ENCODE results near the gene EFS.

The EFS gene

GRCh38 chr14:23378612-23379220 is 13.7 kb upstream of the EFS start:
- TF ChIP-seq EZH2 (IDR thresholded peaks at IDR 0.05; ENCODE audit: borderline replicate concordance, low read depth, low read length, severe bottlenecking) (no peak), CTCF (IDR thresholded peaks at IDR 0.05; ENCODE audit: borderline replicate concordance, extremely low read depth, low read length, poor library complexity, severe bottlenecking) (no peak)
- H3K4me2 ChIP-seq (ENCODE audit: insufficient read depth, low read length): no peak overlapping the region
- no peak for ATAC-seq (ENCODE audit: insufficient read depth, low read depth)

GRCh38 chr14:23377573-23378563 is 12.9 kb upstream of the EFS start:
- H3K36me3 ChIP-seq (ENCODE audit: insufficient read depth, low read length): no peaks in the 10 kb centered on the region
- DNase-seq (no peak), ATAC-seq (ENCODE audit: insufficient read depth, low read depth) (no peak)
- no peaks in the 10 kb centered on the region for H3K4me1 ChIP-seq (ENCODE audit: insufficient read depth, low read length)
- no peak overlapping the region for H3K27ac ChIP-seq (ENCODE audit: low read length)
- H3K9me3 ChIP-seq (ENCODE audit: insufficient read depth, low read length, severe bottlenecking): no peaks in the 10 kb centered on the region
- H3K4me2 ChIP-seq (ENCODE audit: insufficient read depth, low read length): no peak overlapping the region
- no peak overlapping the region for H3K4me3 ChIP-seq (ENCODE audit: low read depth in 1 of 2, low read length in 2 of 2)
- TF ChIP-seq CTCF (IDR thresholded peaks at IDR 0.05; ENCODE audit: borderline replicate concordance, extremely low read depth, low read length, poor library complexity, severe bottlenecking) (no peak), EZH2 (IDR thresholded peaks at IDR 0.05; ENCODE audit: borderline replicate concordance, low read depth, low read length, severe bottlenecking) (no peak)
- no peak overlapping the region for H2AFZ ChIP-seq (ENCODE audit: low read depth, low read length)
- H3K79me2 ChIP-seq (ENCODE audit: insufficient read depth, low read length): no peaks in the 10 kb centered on the region
- no peak overlapping the region for H3K9ac ChIP-seq (ENCODE audit: low read depth, low read length)
- H4K20me1 ChIP-seq (ENCODE audit: insufficient read depth, low read length): peaks cover 3% of the 10 kb centered on the region; the same call in 1 of the 2 replicates
- peaks cover 34% of the 10 kb centered on the region for H3K27me3 ChIP-seq (ENCODE audit: insufficient read depth, low read length, poor library complexity)

More at GRCh38 chr14:23378612-23379220, 13.7 kb upstream of the EFS start:
- Histone ChIP-seq H3K4me1 (ENCODE audit: insufficient read depth, low read length) (no peaks in the 10 kb centered on the region), H2AFZ (ENCODE audit: low read depth, low read length) (no peak overlapping the region), H3K27ac (ENCODE audit: low read length) (no peak overlapping the region), H3K4me3 (ENCODE audit: low read depth in 1 of 2, low read length in 2 of 2) (no peak overlapping the region), H3K27me3 (ENCODE audit: insufficient read depth, low read length, poor library complexity) (peaks cover 27% of the 10 kb centered on the region), H3K9me3 (ENCODE audit: insufficient read depth, low read length, severe bottlenecking) (no peaks in the 10 kb centered on the region), H3K9ac (ENCODE audit: low read depth, low read length) (no peak overlapping the region), H4K20me1 (ENCODE audit: insufficient read depth, low read length) (peaks cover 3% of the 10 kb centered on the region; the same call in 1 of the 2 replicates), H3K36me3 (ENCODE audit: insufficient read depth, low read length) (no peaks in the 10 kb centered on the region), H3K79me2 (ENCODE audit: insufficient read depth, low read length) (no peaks in the 10 kb centered on the region)
- no peak for DNase-seq

GRCh38 chr14:23377198-23377550 is 12.2 kb upstream of the EFS start:
- H4K20me1 ChIP-seq (ENCODE audit: insufficient read depth, low read length): no peaks in the 10 kb centered on the region; the same call in 1 of the 2 replicates
- no peak overlapping the region for H3K4me3 ChIP-seq (ENCODE audit: low read depth in 1 of 2, low read length in 2 of 2)
- peaks cover 29% of the 10 kb centered on the region for H3K27me3 ChIP-seq (ENCODE audit: insufficient read depth, low read length, poor library complexity)
- ATAC-seq (ENCODE audit: insufficient read depth, low read depth) (no peak), DNase-seq (no peak)
- TF ChIP-seq CTCF (IDR thresholded peaks at IDR 0.05; ENCODE audit: borderline replicate concordance, extremely low read depth, low read length, poor library complexity, severe bottlenecking) (no peak), EZH2 (IDR thresholded peaks at IDR 0.05; ENCODE audit: borderline replicate concordance, low read depth, low read length, severe bottlenecking) (no peak)
- H3K4me1 ChIP-seq (ENCODE audit: insufficient read depth, low read length): no peaks in the 10 kb centered on the region
- no peaks in the 10 kb centered on the region for H3K79me2 ChIP-seq (ENCODE audit: insufficient read depth, low read length)
- H3K27ac ChIP-seq (ENCODE audit: low read length): no peak overlapping the region
- no peak overlapping the region for H2AFZ ChIP-seq (ENCODE audit: low read depth, low read length)
- no peak overlapping the region for H3K4me2 ChIP-seq (ENCODE audit: insufficient read depth, low read length)
- no peaks in the 10 kb centered on the region for H3K9me3 ChIP-seq (ENCODE audit: insufficient read depth, low read length, severe bottlenecking)
- H3K9ac ChIP-seq (ENCODE audit: low read depth, low read length): no peak overlapping the region
- no peaks in the 10 kb centered on the region for H3K36me3 ChIP-seq (ENCODE audit: insufficient read depth, low read length)
